Spleen (tissue), 7 donors: ENCODE data around the gene ADAM8.

Source experiments
- POLR2A ChIP-seq, 3 donors: fragments of 450-650 bp; IDR thresholded peaks; one replicate each; pipeline ENCODE4 v1.5.1; 2017; ENCODE audit warnings: antibody characterized with exemption in 3 of 3, mild to moderate bottlenecking in 1 of 3
- TF ChIP-seq, protein P1 (sequence below), 11 experiments: fragments of 200-600 bp in 7 of 11; fragments of 450-650 bp in 4 of 11; sonication (generic) in 4 of 11; IDR thresholded peaks in 8 of 11; conservative IDR thresholded peaks in 3 of 11; 1 replicate in 7 of 11; 2 replicates in 4 of 11; pipeline versions ENCODE4 v1.4.0 to v1.8.0; 2016 to 2021; ENCODE audit warnings: antibody characterized with exemption in 11 of 11, inconsistent platforms in 4 of 11, mild to moderate bottlenecking in 1 of 11
- donor health status: DM: no; HTN: no; CAD: no; lungs with moderate emphysema.
- donor health status: DM: no; HTN: no; CAD: no.
- donor health status: DM: no; HTN: no; CAD: no.

DNA sequence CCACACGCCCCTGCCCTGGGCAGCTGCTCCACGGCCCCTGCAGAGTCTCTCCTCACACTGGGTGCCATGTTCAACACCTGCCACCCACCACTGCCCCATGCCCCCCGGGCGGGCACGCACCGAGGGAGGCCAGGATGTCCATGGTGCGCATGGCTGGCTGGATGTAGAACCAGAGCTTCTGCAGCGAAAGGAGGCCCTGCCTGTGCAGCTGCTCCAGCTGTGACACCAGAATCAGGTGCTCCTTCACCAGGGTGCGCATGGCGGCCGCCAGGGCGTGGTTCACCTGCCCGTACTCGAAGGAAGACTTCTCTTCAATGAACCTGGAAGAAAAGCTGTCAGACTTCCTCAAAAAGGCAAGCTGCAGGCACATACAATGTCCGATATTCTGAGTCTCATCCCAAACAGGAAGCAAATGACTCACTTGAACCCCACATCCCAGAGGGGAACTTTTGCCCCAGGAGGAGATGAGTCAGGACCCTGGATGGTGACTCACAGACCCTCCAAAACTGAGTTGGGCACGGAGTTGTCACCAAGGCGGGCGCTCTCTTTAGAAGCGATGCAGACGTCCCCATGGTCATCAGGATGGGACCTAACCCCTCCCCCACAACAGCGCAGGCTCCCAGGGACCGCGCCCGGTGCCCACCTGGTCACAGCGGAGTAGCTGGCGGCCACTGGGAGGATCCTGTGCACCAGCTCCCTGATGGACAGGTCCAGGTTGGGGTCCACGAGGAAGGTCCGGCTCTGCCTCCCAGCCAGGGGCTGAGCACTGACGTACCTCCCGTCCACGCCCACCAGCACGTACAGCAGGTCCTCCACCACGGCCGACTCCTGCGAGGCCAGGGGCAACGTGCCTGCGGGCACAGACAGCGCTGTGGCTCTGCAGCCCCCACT, 16.5 kb upstream of the ADAM8 start:
- no peak for TF ChIP-seq POLR2A (IDR thresholded peaks at IDR 0.05)
- TF ChIP-seq, protein P1, sequence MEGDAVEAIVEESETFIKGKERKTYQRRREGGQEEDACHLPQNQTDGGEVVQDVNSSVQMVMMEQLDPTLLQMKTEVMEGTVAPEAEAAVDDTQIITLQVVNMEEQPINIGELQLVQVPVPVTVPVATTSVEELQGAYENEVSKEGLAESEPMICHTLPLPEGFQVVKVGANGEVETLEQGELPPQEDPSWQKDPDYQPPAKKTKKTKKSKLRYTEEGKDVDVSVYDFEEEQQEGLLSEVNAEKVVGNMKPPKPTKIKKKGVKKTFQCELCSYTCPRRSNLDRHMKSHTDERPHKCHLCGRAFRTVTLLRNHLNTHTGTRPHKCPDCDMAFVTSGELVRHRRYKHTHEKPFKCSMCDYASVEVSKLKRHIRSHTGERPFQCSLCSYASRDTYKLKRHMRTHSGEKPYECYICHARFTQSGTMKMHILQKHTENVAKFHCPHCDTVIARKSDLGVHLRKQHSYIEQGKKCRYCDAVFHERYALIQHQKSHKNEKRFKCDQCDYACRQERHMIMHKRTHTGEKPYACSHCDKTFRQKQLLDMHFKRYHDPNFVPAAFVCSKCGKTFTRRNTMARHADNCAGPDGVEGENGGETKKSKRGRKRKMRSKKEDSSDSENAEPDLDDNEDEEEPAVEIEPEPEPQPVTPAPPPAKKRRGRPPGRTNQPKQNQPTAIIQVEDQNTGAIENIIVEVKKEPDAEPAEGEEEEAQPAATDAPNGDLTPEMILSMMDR (IDR thresholded peaks at IDR 0.05 in 8 of 11, conservative IDR thresholded peaks at IDR 0.05 in 3 of 11), result no peak
